Subcutaneous abdominal adipose tissue (tissue), 5 donors: ENCODE measurements around the gene FAM181A.

ENCODE experiments used
- H3K27ac ChIP-seq: one replicate; pipeline ENCODE4 v1.7.0; 2013; ENCODE audit warnings: low read depth, mild to moderate bottlenecking, inconsistent platforms, low read length, moderate library complexity
- H3K27me3 ChIP-seq, 5 donors: one replicate each; pipeline ENCODE4 v1.7.0; 2013; ENCODE audit warnings: low read length in 5 of 5, inconsistent platforms in 1 of 5; ENCODE audit not compliant: control insufficient read depth in 5 of 5, insufficient read depth in 4 of 5
- H3K36me3 ChIP-seq, 5 donors: one replicate each; pipeline ENCODE4 v1.7.0; 2013; ENCODE audit warnings: low read length in 5 of 5; ENCODE audit not compliant: control insufficient read depth in 5 of 5, insufficient read depth in 5 of 5
- H3K4me1 ChIP-seq, 5 donors: one replicate each; pipeline ENCODE4 v1.7.0; 2013; ENCODE audit warnings: low read length in 5 of 5, mild to moderate bottlenecking in 3 of 5, moderate library complexity in 1 of 5; ENCODE audit not compliant: control insufficient read depth in 5 of 5, insufficient read depth in 5 of 5
- H3K4me3 ChIP-seq, 5 donors: one replicate each; pipeline ENCODE4 v1.7.0; 2013; ENCODE audit warnings: low read length in 5 of 5, low read depth in 1 of 5
- H3K9ac ChIP-seq, 5 donors: one replicate each; pipeline ENCODE4 v1.7.0; 2013; ENCODE audit warnings: low read length in 5 of 5, mild to moderate bottlenecking in 4 of 5, moderate library complexity in 3 of 5
- H3K9me3 ChIP-seq, 5 donors: one replicate each; pipeline ENCODE4 v1.7.0; 2013; ENCODE audit warnings: low read length in 5 of 5; ENCODE audit not compliant: control insufficient read depth in 5 of 5
- donor health status: healthy.
- donor health status: healthy.
- donor health status: healthy.
- donor health status: healthy.
- donor health status: healthy.

FAM181A gene

GRCh38 chr14:93977171-93977570, 50.0 kb downstream of the FAM181A start:
- H3K27ac ChIP-seq = no peak overlapping the region
- H3K27me3 ChIP-seq = peaks cover 3 to 13% (median 5%) of the 10 kb centered on the region in 5 donors
- peaks cover 0 to 8% (median 0%) of the 10 kb centered on the region in 5 donors for H3K9me3 ChIP-seq
- no peaks in the 10 kb centered on the region for H3K36me3 ChIP-seq
- no peak overlapping the region for H3K4me3 ChIP-seq
- peaks cover 0 to 13% (median 3%) of the 10 kb centered on the region in 5 donors for H3K4me1 ChIP-seq
- H3K9ac ChIP-seq = no peak overlapping the region

DNA sequence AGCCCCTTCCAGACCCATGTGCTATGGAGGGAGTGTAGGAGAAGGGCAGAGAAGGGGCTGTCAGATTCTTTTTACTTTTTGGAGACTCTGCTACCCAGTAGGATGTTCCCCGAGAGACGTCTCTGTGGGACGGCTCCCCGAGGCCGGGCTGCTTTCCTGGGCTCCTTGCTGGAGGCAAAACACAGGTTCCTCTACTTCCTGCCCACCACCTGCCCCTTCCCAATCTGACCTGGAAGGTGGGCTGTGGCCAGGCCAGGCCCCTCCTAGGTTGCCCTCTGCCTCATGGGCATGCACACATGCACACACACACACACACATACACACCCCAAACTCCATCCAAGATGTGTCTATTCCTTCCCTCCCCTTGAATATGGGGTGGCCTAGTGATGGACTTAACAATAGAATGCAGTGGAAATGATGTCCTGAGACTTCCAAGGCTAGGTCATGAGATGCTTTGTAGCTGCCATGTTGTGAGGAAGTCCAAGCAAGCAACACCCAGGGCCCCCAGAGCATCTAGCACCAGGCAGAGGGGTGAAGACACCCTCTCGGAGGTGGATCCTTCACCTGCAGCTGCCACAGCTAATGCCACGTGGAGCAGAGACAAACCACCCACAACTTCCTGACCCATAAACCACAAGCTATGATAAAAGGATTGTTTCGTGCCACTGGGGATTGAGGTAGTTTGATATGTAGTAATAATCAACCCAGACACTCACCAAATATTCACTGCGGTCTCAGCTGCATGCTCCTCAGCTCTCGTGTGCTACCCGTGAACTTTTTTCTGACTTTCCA, 50.8 kb downstream of the FAM181A start:
- Histone ChIP-seq H3K9me3 (peaks cover 0 to 8% (median 0%) of the 10 kb centered on the region in 5 donors), H3K27me3 (peaks cover 3 to 13% (median 3%) of the 10 kb centered on the region in 5 donors), H3K27ac (no peak overlapping the region), H3K4me3 (no peak overlapping the region), H3K36me3 (no peaks in the 10 kb centered on the region), H3K9ac (no peak overlapping the region), H3K4me1 (peaks cover 0 to 13% (median 3%) of the 10 kb centered on the region in 5 donors)

DNA sequence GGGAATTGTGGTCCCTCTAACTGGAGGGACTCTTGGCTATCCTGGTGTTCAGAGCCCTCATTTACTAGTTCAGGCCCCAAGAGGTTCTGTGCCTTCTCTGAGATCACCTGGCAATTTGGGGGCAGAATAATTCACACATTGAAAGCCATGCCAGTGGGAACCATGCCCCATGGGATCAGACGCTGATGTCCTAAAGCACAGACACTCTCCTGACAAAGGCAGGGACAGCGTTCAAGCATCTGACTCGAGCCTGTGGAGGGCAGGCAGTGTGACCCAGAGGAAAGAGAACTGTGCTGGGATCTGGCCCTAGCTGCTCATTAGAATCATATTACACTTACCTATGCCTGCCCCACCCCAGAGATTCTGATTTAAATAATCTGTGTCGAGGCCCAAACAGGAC, 51.6 kb downstream of the FAM181A start:
- Histone ChIP-seq H3K27me3 (peaks cover 3 to 13% (median 6%) of the 10 kb centered on the region in 5 donors), H3K36me3 (no peaks in the 10 kb centered on the region), H3K9me3 (peaks cover 0 to 8% (median 0%) of the 10 kb centered on the region in 5 donors), H3K4me3 (no peak overlapping the region), H3K9ac (no peak overlapping the region), H3K27ac (no peak overlapping the region), H3K4me1 (peaks cover 0 to 13% (median 3%) of the 10 kb centered on the region in 5 donors)
